HG03575 (cell line): ENCODE measurements around the gene CCSER1.
"Not testable (repeated sequence)": the region's sequence is repeated elsewhere in the genome, so short reads cannot be mapped to it uniquely, and the experiment has no call there.

ENCODE experiments used
- ATAC-seq: cut with Tn5 transposase; IDR thresholded peaks from one replicate; pipeline ENCODE4 v1.9.1; 2021; ENCODE audit not compliant: unreplicated experiment, insufficient number of reproducible peaks, low FRiP score; ENCODE audit errors: extremely low read depth

Gene CCSER1

GRCh38 chr4:91436556-91436955 is 1309.4 kb downstream of the CCSER1 start:
- ATAC-seq = no peak

GRCh38 chr4:91447168-91447567 is 1320.0 kb downstream of the CCSER1 start:
- ATAC-seq = no peak

- no peak for ATAC-seq
Observed at GRCh38 chr4:91448668-91449330, 1321.6 kb downstream of the CCSER1 start.

GRCh38 chr4:91454111-91454510 is 1326.9 kb downstream of the CCSER1 start:
- no peak for ATAC-seq

- ATAC-seq = not testable (repeated sequence)
Observed at GRCh38 chr4:91462566-91462965, 1335.4 kb downstream of the CCSER1 start.

GRCh38 chr4:91470671-91471070 is 1343.5 kb downstream of the CCSER1 start:
- no peak for ATAC-seq

GRCh38 chr4:91471280-91471679 is 1344.1 kb downstream of the CCSER1 start:
- ATAC-seq = no peak

- no peak for ATAC-seq
Observed at GRCh38 chr4:91472046-91472445, 1344.9 kb downstream of the CCSER1 start.

GRCh38 chr4:91485415-91485814 is 1358.2 kb downstream of the CCSER1 start:
- no peak for ATAC-seq

- ATAC-seq = no peak
Observed at GRCh38 chr4:91488946-91489345, 1361.8 kb downstream of the CCSER1 start.

GRCh38 chr4:91497892-91498291 is 1370.7 kb downstream of the CCSER1 start:
- ATAC-seq = no peak

- no peak for ATAC-seq
Observed at GRCh38 chr4:91502365-91502764, 1375.2 kb downstream of the CCSER1 start.

GRCh38 chr4:91513326-91513725 is 1386.1 kb downstream of the CCSER1 start:
- ATAC-seq = no peak

GRCh38 chr4:91519155-91519554 is 1392.0 kb downstream of the CCSER1 start:
- no peak for ATAC-seq

GRCh38 chr4:91525621-91526020 is 1398.4 kb downstream of the CCSER1 start:
- ATAC-seq = no peak

GRCh38 chr4:91527056-91527455 is 1399.9 kb downstream of the CCSER1 start:
- no peak for ATAC-seq

GRCh38 chr4:91567594-91567993 is 1440.4 kb downstream of the CCSER1 start:
- ATAC-seq = no peak

GRCh38 chr4:91577864-91578263 is 1450.7 kb downstream of the CCSER1 start:
- no peak for ATAC-seq

GRCh38 chr4:91590260-91590659 is 1463.1 kb downstream of the CCSER1 start:
- ATAC-seq = no peak

GRCh38 chr4:91592125-91592524 is 1464.9 kb downstream of the CCSER1 start:
- ATAC-seq = no peak

GRCh38 chr4:91596718-91597117 is 1469.5 kb downstream of the CCSER1 start:
- ATAC-seq = no peak
